Right lobe of liver (tissue), 4 donors: Measurements from ENCODE around the gene BCL2L14.

ENCODE experiments used
- POLR2A ChIP-seq: fragments of 450-650 bp; IDR thresholded peaks from one replicate; pipeline ENCODE4 v1.6.1; 2017; ENCODE audit warnings: antibody characterized with exemption, mild to moderate bottlenecking
- TF ChIP-seq, protein P1 (sequence below), 4 donors: fragments of 200-600 bp in 3 of 4; fragments of 450-650 bp in 1 of 4; IDR thresholded peaks; one replicate each; pipeline versions ENCODE4 v1.5.1 to v1.8.0; 2016 to 2022; ENCODE audit warnings: antibody characterized with exemption in 4 of 4, mild to moderate bottlenecking in 2 of 4
- donor health status: DM: no; HTN: no; CAD: no.
- donor health status: DM: no; HTN: no; CAD: no.
- donor health status: DM: no; HTN: yes; CAD: no.

- TF ChIP-seq, protein P1, sequence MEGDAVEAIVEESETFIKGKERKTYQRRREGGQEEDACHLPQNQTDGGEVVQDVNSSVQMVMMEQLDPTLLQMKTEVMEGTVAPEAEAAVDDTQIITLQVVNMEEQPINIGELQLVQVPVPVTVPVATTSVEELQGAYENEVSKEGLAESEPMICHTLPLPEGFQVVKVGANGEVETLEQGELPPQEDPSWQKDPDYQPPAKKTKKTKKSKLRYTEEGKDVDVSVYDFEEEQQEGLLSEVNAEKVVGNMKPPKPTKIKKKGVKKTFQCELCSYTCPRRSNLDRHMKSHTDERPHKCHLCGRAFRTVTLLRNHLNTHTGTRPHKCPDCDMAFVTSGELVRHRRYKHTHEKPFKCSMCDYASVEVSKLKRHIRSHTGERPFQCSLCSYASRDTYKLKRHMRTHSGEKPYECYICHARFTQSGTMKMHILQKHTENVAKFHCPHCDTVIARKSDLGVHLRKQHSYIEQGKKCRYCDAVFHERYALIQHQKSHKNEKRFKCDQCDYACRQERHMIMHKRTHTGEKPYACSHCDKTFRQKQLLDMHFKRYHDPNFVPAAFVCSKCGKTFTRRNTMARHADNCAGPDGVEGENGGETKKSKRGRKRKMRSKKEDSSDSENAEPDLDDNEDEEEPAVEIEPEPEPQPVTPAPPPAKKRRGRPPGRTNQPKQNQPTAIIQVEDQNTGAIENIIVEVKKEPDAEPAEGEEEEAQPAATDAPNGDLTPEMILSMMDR (IDR thresholded peaks at IDR 0.05) = no peak
- no peak for TF ChIP-seq POLR2A
Observed at GRCh38 chr12:12115514-12115913, 44.8 kb downstream of the BCL2L14 start.
